ENCODE measurements around the gene CCDC186.

CCDC186 gene

GRCh38 chr10:114179747-114180146 is 5.7 kb upstream of the CCDC186 start:
- no peak for DNase-seq
- no peak for TF ChIP-seq EZH2 (optimal IDR thresholded peaks at IDR 0.05; ENCODE audit: low read depth, low read length)
- TF ChIP-seq CTCF (IDR thresholded peaks at IDR 0.05; ENCODE audit: low read length): no peak
- TF ChIP-seq EZH2phosphoT487 (IDR thresholded peaks at IDR 0.05; ENCODE audit: low read length): no peak
- H3K4me3 ChIP-seq (ENCODE audit: low read length): no peak overlapping the region
- H3F3A ChIP-seq (ENCODE audit: insufficient read depth, low read length): peaks cover 6% of the 10 kb centered on the region
- H3K9ac ChIP-seq (ENCODE audit: low read length): no peak overlapping the region
- no peak overlapping the region for H2AFZ ChIP-seq (ENCODE audit: low read length)
- no peak overlapping the region for H3K27ac ChIP-seq (ENCODE audit: low read length)
- no peaks in the 10 kb centered on the region for H3K9me3 ChIP-seq (replicated peaks; ENCODE audit: insufficient read depth, low read length)
- H3K9me2 ChIP-seq (replicated peaks; ENCODE audit: insufficient read depth, low read length): no peaks in the 10 kb centered on the region
- H3K36me3 ChIP-seq (replicated peaks; ENCODE audit: insufficient read depth, low read length): no peaks in the 10 kb centered on the region
- no peaks in the 10 kb centered on the region for H3K79me2 ChIP-seq (ENCODE audit: low read length)
- no peak overlapping the region for H3K4me2 ChIP-seq (ENCODE audit: low read depth, low read length)
- H4K20me1 ChIP-seq (ENCODE audit: insufficient read depth, low read length): no peaks in the 10 kb centered on the region
- H3K27me3 ChIP-seq (replicated peaks; ENCODE audit: insufficient read depth, low read length): no peaks in the 10 kb centered on the region
- H3K4me1 ChIP-seq (ENCODE audit: low read length): no peaks in the 10 kb centered on the region

GRCh38 chr10:114179148-114179547 is 5.1 kb upstream of the CCDC186 start, which contains the start of gene TDRD1:
Gene TDRD1 (plus strand): TSS chr10:114179353. CDS start chr10:114187832, 8,479 bp downstream.
- H3F3A ChIP-seq (ENCODE audit: insufficient read depth, low read length): peaks cover 11% of the 10 kb centered on the region
- no peaks in the 10 kb centered on the region for H3K9me3 ChIP-seq (replicated peaks; ENCODE audit: insufficient read depth, low read length)
- no peaks in the 10 kb centered on the region for H3K27me3 ChIP-seq (replicated peaks; ENCODE audit: insufficient read depth, low read length)
- no peaks in the 10 kb centered on the region for H4K20me1 ChIP-seq (ENCODE audit: insufficient read depth, low read length)
- no peak for DNase-seq
- no peaks in the 10 kb centered on the region for H3K4me1 ChIP-seq (ENCODE audit: low read length)
- no peak within 1 kb of the TSS for H3K9ac ChIP-seq (ENCODE audit: low read length)
- H3K79me2 ChIP-seq (ENCODE audit: low read length): no peaks in the 10 kb centered on the region
- H3K4me2 ChIP-seq (ENCODE audit: low read depth, low read length): no peak within 1 kb of the TSS
- no peaks in the 10 kb centered on the region for H3K9me2 ChIP-seq (replicated peaks; ENCODE audit: insufficient read depth, low read length)
- H3K36me3 ChIP-seq (replicated peaks; ENCODE audit: insufficient read depth, low read length): no peaks in the 10 kb centered on the region
- H3K4me3 ChIP-seq (ENCODE audit: low read length): no peak within 1 kb of the TSS
- no peak within 1 kb of the TSS for H3K27ac ChIP-seq (ENCODE audit: low read length)
- no peak within 1 kb of the TSS for H2AFZ ChIP-seq (ENCODE audit: low read length)
- TF ChIP-seq EZH2 (optimal IDR thresholded peaks at IDR 0.05; ENCODE audit: low read depth, low read length): no peak
- no peak for TF ChIP-seq CTCF (IDR thresholded peaks at IDR 0.05; ENCODE audit: low read length)
- TF ChIP-seq EZH2phosphoT487 (IDR thresholded peaks at IDR 0.05; ENCODE audit: low read length): no peak

GRCh38 chr10:114176511-114176910 is 2.5 kb upstream of the CCDC186 start:
- Histone ChIP-seq H2AFZ (ENCODE audit: low read length) (no peak overlapping the region), H3K27ac (ENCODE audit: low read length) (no peak overlapping the region), H3K9me2 (replicated peaks; ENCODE audit: insufficient read depth, low read length) (no peaks in the 10 kb centered on the region), H3K36me3 (replicated peaks; ENCODE audit: insufficient read depth, low read length) (no peaks in the 10 kb centered on the region), H3F3A (ENCODE audit: insufficient read depth, low read length) (peaks cover 11% of the 10 kb centered on the region), H3K27me3 (replicated peaks; ENCODE audit: insufficient read depth, low read length) (no peaks in the 10 kb centered on the region), H3K9me3 (replicated peaks; ENCODE audit: insufficient read depth, low read length) (no peaks in the 10 kb centered on the region), H3K4me1 (ENCODE audit: low read length) (peaks cover 9% of the 10 kb centered on the region), H4K20me1 (ENCODE audit: insufficient read depth, low read length) (no peaks in the 10 kb centered on the region), H3K4me3 (ENCODE audit: low read length) (no peak overlapping the region), H3K9ac (ENCODE audit: low read length) (no peak overlapping the region), H3K4me2 (ENCODE audit: low read depth, low read length) (no peak overlapping the region), H3K79me2 (ENCODE audit: low read length) (peaks cover 25% of the 10 kb centered on the region)
- no peak for DNase-seq
- TF ChIP-seq EZH2 (optimal IDR thresholded peaks at IDR 0.05; ENCODE audit: low read depth, low read length) (no peak), EZH2phosphoT487 (IDR thresholded peaks at IDR 0.05; ENCODE audit: low read length) (no peak), CTCF (IDR thresholded peaks at IDR 0.05; ENCODE audit: low read length) (no peak)

Data from MM.1S (cell line).